ENCODE measurements around the gene RSBN1L. TPM values are rescaled to one million over a fixed set of nuclear protein-coding genes. Genes with fewer than 3 reads are reported as not detected.

RSBN1L gene
- total and polyA plus RNA-seq, 2 donors (not counting 3 experiments of a cell fraction or from before 2014, with no cell fraction given): 3.0 to 13.1 TPM

GRCh38 chr7:77765906-77766800, 69.9 kb downstream of the RSBN1L start:
- ChIA-PET POLR2A (no interaction called here), CTCF (interaction anchor here (1.0 to 2.1 kb wide), 2 partner anchors 7 to 274 kb away, joined by 3 to 4 read pairs; no protein-coding TSS in a partner anchor)
- BruUV-seq (replicated peaks): no TSS peak
- no peak overlapping the region for H3K4me2 ChIP-seq (ENCODE audit: insufficient read depth, low read length)
- H3K4me3 ChIP-seq (replicated peaks in 1 of 3; ENCODE audit: insufficient read depth in 1 of 3, low read depth in 1 of 3, low read length in 3 of 3): no peak overlapping the region
- H2AFZ ChIP-seq (ENCODE audit: low read depth, low read length): no peak overlapping the region
- H3K9me1 ChIP-seq (replicated peaks; ENCODE audit: control insufficient read depth, extremely low read depth, insufficient read depth, low read length): no peaks in the 10 kb centered on the region
- H3K4me1 ChIP-seq (ENCODE audit: control insufficient read depth, extremely low read depth, insufficient read depth, low read length): no peaks in the 10 kb centered on the region
- no peak overlapping the region for H3K27ac ChIP-seq (ENCODE audit: insufficient read depth, low read depth, low read length)
- FAIRE-seq (no peak), DNase-seq (ENCODE audit: low read depth, low spot score) (no peak)
- no peak for TF ChIP-seq EZH2 (IDR thresholded peaks at IDR 0.05; ENCODE audit: borderline replicate concordance, low read depth, low read length, severe bottlenecking)
- no peak for TF ChIP-seq POLR2A (IDR thresholded peaks at IDR 0.05; ENCODE audit: low read depth, low read length)
- TF ChIP-seq POLR2AphosphoS5 (IDR thresholded peaks at IDR 0.05; ENCODE audit: insufficient read depth, low read depth, low read length): no peak
- TF ChIP-seq JUN (IDR thresholded peaks at IDR 0.05; ENCODE audit: borderline replicate concordance, insufficient read depth, insufficient read length, low read depth): no peak
- no peak for TF ChIP-seq CTCF (IDR thresholded peaks at IDR 0.05; ENCODE audit: extremely low read depth in 1 of 2, insufficient read depth in 1 of 2, low read depth in 1 of 2, low read length in 2 of 2)
- no peak for TF ChIP-seq FOS (IDR thresholded peaks at IDR 0.05; ENCODE audit: borderline replicate concordance, insufficient read depth, low read length)
- no peak for TF ChIP-seq MYC (IDR thresholded peaks at IDR 0.05; ENCODE audit: low read depth, low read length)
- TF ChIP-seq, protein P1, sequence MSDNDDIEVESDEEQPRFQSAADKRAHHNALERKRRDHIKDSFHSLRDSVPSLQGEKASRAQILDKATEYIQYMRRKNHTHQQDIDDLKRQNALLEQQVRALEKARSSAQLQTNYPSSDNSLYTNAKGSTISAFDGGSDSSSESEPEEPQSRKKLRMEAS (IDR thresholded peaks at IDR 0.05; ENCODE audit: insufficient read depth, insufficient read length): no peak
- no peak for TF ChIP-seq GATA2 (IDR thresholded peaks at IDR 0.05; ENCODE audit: insufficient read depth, insufficient read length, low read depth, low read length)
- H3K36me3 ChIP-seq (ENCODE audit: control insufficient read depth in 2 of 2, extremely low read depth in 1 of 2, insufficient read depth in 2 of 2, low read length in 2 of 2): no peaks in the 10 kb centered on the region
- no peaks in the 10 kb centered on the region for H3K27me3 ChIP-seq (ENCODE audit: control insufficient read depth in 2 of 2, insufficient read depth in 2 of 2, low read length in 2 of 2)
- peaks cover 8% of the 10 kb centered on the region for H3K79me2 ChIP-seq (ENCODE audit: control insufficient read depth, insufficient read depth, low read length)
- intact Hi-C loops (cut with micrococcal nuclease): no loop called here
- no peaks in the 10 kb centered on the region for H3K9me3 ChIP-seq (replicated peaks; ENCODE audit: control insufficient read depth, insufficient read depth, low read length)
- no peak overlapping the region for H3K9ac ChIP-seq (replicated peaks; ENCODE audit: extremely low read depth, insufficient read depth, low read length)
- dilution Hi-C loops (cut with MboI; ENCODE audit: extremely low pct_ligation_motif_present, low sequenced_read_pairs): no loop called here
- H4K20me1 ChIP-seq (replicated peaks; ENCODE audit: control insufficient read depth, extremely low read depth, insufficient read depth, low read length): no peaks in the 10 kb centered on the region
